Measurements from ENCODE around the gene TMCC1.

TMCC1 gene

GRCh38 chr3:129829640-129830039 lies 63.9 kb downstream of the TMCC1 start:
- TF ChIP-seq GATA2 (IDR thresholded peaks at IDR 0.05; ENCODE audit: low read depth, low read length) (no peak), GATA3 (IDR thresholded peaks at IDR 0.05; ENCODE audit: low read depth, low read length) (no peak)

GRCh38 chr3:129827765-129828164 lies 65.7 kb downstream of the TMCC1 start:
- TF ChIP-seq GATA2 (IDR thresholded peaks at IDR 0.05; ENCODE audit: low read depth, low read length) (no peak), GATA3 (IDR thresholded peaks at IDR 0.05; ENCODE audit: low read depth, low read length) (no peak)

- TF ChIP-seq GATA2 (IDR thresholded peaks at IDR 0.05; ENCODE audit: low read depth, low read length) = no peak
- no peak for TF ChIP-seq GATA3 (IDR thresholded peaks at IDR 0.05; ENCODE audit: low read depth, low read length)
Measured at GRCh38 chr3:129824926-129825541, 68.5 kb downstream of the TMCC1 start.

- TF ChIP-seq GATA2 (IDR thresholded peaks at IDR 0.05; ENCODE audit: low read depth, low read length) (no peak), GATA3 (IDR thresholded peaks at IDR 0.05; ENCODE audit: low read depth, low read length) (no peak)
Measured at GRCh38 chr3:129822679-129823078, 70.8 kb downstream of the TMCC1 start.

- TF ChIP-seq GATA2 (IDR thresholded peaks at IDR 0.05; ENCODE audit: low read depth, low read length) (no peak), GATA3 (IDR thresholded peaks at IDR 0.05; ENCODE audit: low read depth, low read length) (no peak)
Measured at GRCh38 chr3:129822241-129822640, 71.3 kb downstream of the TMCC1 start.

GRCh38 chr3:129820587-129820986 lies 72.9 kb downstream of the TMCC1 start:
- TF ChIP-seq GATA3 (IDR thresholded peaks at IDR 0.05; ENCODE audit: low read depth, low read length) = no peak

GRCh38 chr3:129812589-129812988 lies 80.9 kb downstream of the TMCC1 start:
- no peak for TF ChIP-seq GATA2 (IDR thresholded peaks at IDR 0.05; ENCODE audit: low read depth, low read length)
- no peak for TF ChIP-seq GATA3 (IDR thresholded peaks at IDR 0.05; ENCODE audit: low read depth, low read length)

- no peak for TF ChIP-seq GATA2 (IDR thresholded peaks at IDR 0.05; ENCODE audit: low read depth, low read length)
- TF ChIP-seq GATA3 (IDR thresholded peaks at IDR 0.05; ENCODE audit: low read depth, low read length) = no peak
Measured at GRCh38 chr3:129809297-129809696, 84.2 kb downstream of the TMCC1 start.

GRCh38 chr3:129796146-129796545 lies 97.4 kb downstream of the TMCC1 start:
- TF ChIP-seq GATA2 (IDR thresholded peaks at IDR 0.05; ENCODE audit: low read depth, low read length) (no peak), GATA3 (IDR thresholded peaks at IDR 0.05; ENCODE audit: low read depth, low read length) (no peak)

- TF ChIP-seq GATA3 (IDR thresholded peaks at IDR 0.05; ENCODE audit: low read depth, low read length) = no peak
Measured at GRCh38 chr3:129795186-129796010, 98.1 kb downstream of the TMCC1 start.

- TF ChIP-seq GATA3 (IDR thresholded peaks at IDR 0.05; ENCODE audit: low read depth, low read length) = no peak
- TF ChIP-seq GATA2 (IDR thresholded peaks at IDR 0.05; ENCODE audit: low read depth, low read length) = no peak
Measured at GRCh38 chr3:129794311-129795185, 99.0 kb downstream of the TMCC1 start.

GRCh38 chr3:129793942-129794310 lies 99.6 kb downstream of the TMCC1 start:
- TF ChIP-seq GATA2 (IDR thresholded peaks at IDR 0.05; ENCODE audit: low read depth, low read length) (no peak), GATA3 (IDR thresholded peaks at IDR 0.05; ENCODE audit: low read depth, low read length) (no peak)

- TF ChIP-seq GATA2 (IDR thresholded peaks at IDR 0.05; ENCODE audit: low read depth, low read length) (no peak), GATA3 (IDR thresholded peaks at IDR 0.05; ENCODE audit: low read depth, low read length) (no peak)
Measured at GRCh38 chr3:129793319-129793718, 100.2 kb downstream of the TMCC1 start.

GRCh38 chr3:129783470-129783869 lies 110.0 kb downstream of the TMCC1 start:
- TF ChIP-seq GATA2 (IDR thresholded peaks at IDR 0.05; ENCODE audit: low read depth, low read length) (no peak), GATA3 (IDR thresholded peaks at IDR 0.05; ENCODE audit: low read depth, low read length) (no peak)

Data from SH-SY5Y (cell line).